Measurements from ENCODE around the gene RPL10.

The RPL10 gene

DNA sequence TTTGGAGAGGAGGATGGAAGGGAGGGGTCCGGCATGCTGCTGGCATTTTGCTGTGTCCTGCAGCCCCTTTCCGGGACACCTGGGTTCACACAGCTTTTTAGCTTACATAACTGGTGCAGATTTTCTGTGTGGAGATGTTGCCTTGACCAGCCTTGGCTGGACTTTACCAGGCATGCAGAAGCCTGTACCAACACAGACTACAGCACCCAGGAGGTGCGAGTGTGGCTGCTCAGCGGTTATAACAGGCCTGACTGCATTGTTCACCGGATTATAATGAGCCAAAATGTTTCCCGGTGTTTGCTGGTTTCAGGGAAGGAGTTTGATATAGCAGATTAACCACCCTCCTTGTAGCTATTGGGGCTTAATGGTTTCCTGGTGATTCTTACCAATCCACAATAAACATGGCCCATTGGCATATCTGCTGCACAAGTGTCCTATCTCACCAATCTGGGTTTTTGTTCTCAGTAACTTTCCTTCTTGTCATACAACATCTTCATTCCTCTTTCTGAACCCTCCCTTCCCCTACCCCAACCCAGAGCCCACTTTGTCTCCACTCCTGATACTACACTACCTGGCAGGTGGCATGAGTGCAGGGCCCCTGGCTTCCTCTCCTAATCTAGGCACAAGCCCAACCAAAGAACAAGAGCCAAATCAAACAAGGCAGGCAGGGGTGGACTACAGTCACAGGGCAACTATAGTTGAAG, 3.9 kb downstream of the RPL10 start:
- no peak for DNase-seq

DNA sequence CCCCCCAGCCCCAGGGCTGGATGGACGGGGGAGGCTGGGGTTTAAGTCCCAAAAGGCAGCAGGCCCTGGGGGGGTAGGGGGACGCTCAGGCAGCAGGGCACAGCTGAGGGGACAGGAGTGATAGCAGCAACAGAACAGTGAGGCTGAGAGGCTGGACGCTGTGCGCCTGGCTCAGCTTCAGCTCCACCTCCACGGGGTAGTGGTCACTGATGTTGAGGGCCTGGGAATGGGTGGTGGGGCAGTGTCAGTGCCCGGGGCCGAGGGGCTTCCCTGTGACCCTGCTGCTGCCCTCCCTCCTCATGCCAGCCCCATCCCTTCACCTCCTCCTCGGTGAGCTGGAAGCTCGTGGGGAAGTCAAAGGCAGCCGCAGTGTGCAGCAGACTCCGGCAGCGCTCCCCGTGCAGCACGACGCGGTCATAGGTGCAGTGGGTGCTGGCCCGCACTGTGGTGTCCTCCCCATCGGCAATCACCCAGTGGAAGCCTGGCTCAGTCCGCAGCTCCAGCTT, 4.5 kb downstream of the RPL10 start:
- no peak for DNase-seq

DNA sequence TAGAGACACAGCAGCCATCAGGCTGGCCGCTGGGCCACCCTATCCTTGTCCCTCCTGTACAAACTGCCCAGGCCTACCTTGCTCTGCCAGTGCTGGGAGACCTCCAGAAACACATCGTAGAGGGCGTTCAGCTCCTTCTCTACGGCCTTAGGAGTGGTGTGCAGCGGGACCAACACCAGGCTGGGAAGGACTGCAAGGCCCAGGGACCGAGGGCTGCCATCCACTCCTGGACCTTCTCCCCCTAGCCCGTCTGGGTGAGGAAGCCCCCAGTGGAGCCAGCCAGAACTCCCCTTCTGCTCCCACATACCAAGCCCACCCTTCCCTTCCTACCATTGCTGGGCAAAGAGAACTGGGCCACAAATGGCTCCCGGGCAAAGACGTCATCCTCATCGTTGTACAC, 5.0 kb downstream of the RPL10 start:
- DNase-seq: no peak

DNA sequence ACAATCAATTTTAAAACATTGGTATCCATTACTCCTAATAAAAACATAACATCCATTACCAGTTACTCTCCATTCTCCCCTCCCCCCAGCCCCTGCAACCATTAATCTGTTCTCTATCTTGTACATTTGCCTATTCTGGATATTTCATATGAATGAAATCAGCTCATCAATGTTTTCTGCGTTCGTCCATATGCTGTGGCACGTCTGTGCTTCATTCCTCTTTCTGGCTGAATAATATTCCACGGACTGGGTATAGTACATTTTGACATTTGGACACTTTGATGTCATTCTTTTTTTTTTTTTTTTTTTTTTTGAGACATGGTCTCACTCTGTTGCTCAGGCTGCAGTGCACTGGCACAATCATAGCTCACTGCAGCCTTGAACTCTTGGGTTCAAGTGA, 5.7 kb downstream of the RPL10 start:
- no peak for DNase-seq

DNA sequence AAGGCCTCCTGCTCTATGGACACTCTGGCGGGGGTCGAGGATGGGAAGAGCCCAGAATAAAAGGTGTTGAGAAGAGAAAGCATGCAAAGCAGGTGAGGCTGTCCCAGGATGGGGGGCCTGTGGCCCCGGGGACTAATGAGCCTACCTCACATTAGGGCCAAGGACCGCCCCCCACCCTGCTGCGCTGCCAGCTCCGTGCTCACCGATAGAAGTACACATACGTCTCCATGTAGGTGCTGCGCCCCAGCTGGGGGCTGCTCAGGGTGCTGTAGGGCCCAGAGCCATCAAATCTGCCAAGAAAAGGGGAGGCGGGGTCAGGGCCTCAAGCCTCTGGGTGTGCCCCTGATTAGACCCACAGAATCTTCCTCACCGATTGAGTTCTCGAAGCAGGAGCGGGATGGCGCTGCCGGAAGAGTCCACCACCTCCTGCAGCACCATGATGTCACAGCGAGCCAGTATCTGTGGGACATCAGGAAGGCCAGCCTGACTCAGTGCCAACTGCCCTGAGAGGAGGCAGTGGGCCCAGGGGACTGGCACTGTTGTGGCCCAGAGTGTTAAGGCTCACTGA, 6.5 kb downstream of the RPL10 start:
- no peak for DNase-seq

DNA sequence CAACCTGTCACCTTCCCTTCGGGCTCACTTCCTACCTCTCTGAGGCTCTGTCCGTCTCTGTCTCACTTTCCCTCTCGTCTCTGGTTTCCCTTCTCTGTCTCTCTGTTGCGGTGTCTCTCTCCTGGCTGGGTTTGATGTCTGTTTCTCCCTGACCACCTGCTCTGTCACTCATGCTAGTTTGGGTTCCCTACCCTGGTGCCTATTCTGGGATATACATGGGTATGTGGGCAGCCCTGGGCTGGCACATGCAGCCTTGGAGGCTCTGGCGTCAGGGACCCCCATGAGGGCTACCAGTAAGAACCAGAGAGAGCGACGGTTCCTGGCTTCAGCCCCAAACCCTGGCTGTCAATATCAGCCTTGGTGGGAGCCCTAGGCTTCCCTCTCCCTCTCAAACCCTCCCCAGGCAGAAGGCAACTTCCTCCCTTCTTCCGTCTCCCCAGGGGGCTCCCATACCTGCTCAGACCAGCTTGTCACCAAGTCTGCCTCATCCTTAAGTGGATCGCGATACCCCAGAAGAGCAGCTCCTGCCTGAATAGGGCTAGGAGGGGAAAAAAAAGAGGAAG, 10.6 kb downstream of the RPL10 start:
- DNase-seq: no peak

DNA sequence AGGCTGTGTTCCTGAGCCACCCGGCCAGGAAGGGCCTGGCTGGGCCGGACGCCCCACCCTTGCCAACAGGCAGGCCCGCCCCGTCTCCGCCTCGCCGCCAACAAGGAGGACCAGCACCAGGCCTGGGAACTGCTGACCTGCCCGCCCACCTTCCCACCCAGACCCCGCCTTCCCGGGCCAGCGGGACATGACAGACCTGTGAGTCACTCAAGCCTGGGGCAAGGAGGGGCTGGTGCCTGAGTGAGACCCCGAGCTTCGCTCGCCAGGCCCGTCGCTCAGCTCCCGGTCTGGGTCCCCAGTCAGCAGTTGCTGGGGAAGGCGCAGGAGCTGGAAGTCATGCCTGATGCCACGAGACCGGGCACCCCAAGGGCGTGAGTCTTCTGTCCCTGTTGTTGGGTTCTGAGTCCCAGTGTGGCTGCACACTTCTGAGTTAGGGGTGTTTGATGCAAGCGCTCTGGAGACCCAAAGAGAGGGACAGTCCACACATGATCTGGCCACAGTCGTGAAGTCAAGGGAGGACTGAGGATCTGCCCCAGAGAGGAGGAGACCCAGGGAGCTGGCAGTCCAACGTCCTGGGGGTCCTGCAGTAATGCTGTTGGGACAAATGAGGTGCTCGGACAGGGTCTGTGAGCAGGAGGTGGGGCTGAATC, 11.2 kb downstream of the RPL10 start, which contains the start of gene DNASE1L1:
Gene DNASE1L1 (minus strand): TSS at position 33 of the 650 bp plus-strand sequence. CDS start 3,686 bp downstream, outside the sequence.
- no peak for DNase-seq

DNA sequence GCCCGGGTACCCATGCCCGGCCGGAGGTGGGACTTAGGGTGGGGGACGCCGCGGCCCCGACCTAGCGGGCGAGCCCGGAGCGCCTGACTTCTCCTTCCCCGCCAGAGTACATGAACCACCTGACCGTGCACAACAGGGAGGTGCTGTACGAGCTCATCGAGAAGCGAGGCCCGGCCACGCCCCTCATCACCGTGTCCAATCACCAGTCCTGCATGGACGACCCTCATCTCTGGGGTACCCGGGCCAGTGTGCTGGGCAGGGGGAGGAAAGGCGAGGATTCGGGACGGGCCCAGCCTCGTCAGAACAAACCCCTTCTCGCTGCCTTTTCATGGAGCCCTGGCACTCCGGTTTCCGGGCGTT, 13.8 kb downstream of the RPL10 start:
- DNase-seq: peak; percentile 28 to 49

DNA sequence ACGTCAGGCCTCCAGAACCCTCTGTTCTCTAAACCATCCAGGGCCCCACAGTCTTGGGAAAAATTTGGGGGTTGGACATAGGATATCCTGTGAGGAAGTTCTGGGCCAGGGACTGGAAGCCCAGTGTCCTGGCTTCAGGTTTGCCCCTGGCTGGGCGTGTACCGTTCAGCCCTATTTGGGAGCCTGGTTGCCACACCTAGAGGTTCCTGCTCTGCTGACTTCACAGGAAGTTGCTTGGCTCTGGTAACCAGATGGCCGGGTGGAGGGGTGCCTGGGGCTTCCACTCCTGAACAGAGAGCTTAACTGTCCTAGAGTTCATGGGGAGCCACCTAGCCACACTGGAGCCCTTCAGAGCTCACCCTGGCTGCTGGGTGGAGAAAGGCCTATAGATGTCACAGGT, 14.3 kb downstream of the RPL10 start:
- DNase-seq: no peak

DNA sequence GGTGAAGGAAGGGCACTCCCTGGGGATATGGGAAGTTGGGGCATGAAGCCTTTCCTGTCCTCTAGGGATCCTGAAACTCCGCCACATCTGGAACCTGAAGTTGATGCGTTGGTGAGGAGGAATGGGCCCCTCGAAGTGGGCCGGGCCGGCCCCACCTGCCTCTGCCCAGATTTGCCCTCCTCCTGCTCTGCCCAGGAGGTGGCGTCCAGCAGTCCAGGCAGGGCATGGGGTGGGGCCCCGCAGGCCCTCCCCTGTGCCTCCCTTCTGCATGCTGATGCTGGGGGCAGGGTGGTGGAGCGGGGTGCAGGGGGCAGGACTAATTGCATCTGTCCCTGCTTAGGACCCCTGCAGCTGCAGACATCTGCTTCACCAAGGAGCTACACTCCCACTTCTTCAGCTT, 15.0 kb downstream of the RPL10 start:
- DNase-seq: no peak

DNA sequence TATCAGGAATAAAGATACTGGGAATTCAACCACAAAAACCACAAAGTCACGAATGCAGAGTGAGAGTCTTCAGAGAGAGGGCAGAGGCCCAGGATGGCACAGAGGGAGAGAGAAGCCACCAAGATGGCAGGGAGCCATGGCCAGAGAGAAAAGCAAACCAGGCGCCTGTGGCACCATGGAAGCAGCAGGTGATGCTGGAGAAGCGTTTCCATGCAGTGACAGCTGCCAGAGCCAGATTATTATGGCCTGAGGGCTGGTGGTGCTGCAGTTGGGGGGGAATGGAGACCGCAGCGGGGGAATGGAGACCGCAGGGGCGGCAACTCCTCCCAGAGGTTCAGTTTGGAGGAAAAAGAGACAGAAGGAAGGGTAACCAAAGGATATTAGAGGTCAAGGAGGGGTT, 19.0 kb downstream of the RPL10 start:
- DNase-seq: peak; percentile 15 to 55

DNA sequence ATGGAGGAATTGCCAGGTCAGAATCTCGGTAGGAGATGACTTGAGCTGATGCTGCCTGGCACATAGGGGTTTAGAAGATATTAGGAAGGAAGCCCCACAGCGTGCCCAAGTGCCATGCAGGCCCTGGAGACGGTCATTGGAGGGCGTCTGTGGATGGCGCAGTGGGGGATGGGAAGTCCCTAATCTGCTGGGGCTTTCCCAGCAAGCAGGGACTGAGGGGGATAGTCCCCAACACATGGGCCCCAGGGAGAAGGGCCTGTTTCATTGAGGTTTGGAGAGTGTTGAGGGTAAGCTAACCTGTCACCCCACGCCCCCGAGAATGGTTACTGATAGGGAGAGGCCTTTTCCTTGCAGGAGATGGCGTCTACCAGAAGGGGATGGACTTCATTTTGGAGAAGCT, 21.0 kb downstream of the RPL10 start:
- no peak for DNase-seq

DNA sequence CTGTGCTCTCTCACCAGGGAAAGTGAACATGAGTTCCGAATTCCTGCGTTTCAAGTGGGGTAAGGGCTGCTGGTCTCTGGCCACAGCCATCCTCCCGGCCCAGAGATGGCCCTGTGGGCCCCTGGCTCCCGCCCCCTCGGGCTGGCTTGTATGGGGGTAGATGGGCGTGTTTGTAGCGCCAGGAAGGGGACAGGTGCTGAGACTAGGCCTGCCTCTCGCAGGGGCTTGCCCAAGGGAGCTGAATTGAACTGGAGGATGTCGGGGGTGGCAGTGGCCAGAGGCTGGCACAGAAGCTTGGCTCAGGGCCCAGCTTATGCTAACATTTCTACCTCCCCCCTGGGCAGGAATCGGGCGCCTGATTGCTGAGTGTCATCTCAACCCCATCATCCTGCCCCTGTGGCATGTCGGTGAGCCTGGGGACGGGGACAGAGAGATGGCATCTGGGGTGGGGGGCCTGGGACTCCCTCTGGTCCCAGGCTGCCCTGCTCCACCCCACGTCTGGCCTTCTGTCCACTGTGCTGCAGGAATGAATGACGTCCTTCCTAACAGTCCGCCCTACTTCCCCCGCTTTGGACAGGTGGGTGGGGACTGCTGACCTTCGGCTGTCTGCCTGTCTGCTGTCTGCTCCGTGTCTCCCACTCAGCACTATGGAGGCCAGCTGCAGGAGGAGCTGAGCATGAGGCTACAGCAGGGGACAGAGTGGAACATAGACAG, 21.7 kb downstream of the RPL10 start:
- peak; percentile 15 to 53 for DNase-seq

DNA sequence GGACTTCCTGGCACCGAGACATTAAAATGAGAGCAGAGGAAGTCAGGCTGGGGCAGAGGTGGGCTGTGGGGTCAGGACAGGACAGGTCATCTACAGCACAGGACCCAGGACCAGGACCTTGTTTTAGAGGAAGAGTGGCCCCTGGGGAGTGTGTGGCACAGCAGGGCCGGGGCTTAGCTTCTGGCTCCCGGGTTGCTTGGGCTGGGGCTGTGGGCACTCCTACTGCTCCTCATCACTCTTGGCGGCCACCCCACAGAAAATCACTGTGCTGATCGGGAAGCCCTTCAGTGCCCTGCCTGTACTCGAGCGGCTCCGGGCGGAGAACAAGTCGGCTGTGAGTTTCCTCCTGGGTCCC, 22.2 kb downstream of the RPL10 start:
- DNase-seq: no peak

DNA sequence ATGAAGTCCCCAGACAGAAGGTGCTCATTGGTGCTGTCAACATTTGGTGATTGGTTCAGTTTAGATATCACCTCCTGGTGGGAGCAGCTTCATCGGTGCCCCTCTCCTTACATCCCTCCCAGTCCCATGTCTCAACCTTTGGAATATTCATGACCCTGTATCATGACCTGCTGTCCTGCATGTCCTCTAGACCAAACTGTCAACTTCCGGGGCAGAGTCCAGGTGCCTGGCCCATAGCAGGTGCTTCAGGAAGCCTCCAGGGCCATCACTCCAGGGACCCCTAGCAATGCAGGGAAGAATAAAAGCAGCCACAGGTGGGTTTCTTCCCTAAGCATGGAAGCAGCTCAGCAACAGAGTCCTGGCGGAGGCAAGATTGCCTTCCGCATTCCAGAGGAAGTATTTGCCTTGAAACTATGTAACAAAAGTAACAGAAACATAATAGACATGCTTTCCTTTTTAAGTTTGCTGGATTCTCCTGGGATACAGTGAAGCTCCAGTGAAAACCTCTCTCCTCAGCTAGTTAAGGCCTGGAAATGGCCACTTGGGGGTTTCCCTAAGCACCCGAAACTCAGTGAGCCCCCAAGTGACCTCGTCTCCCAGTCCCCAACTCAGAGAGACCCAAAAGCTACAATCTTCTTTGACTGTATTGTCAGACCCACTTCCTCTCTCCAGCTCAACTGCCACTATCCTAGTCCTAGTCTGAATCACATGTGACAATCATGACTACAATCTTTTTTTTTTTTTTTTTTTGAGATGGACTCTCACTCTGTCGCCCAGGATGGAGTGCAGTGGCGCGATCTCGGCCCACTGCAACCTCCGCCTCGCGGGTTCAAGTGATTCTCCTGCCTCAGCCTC, 29.0 kb downstream of the RPL10 start:
- DNase-seq: no peak

DNA sequence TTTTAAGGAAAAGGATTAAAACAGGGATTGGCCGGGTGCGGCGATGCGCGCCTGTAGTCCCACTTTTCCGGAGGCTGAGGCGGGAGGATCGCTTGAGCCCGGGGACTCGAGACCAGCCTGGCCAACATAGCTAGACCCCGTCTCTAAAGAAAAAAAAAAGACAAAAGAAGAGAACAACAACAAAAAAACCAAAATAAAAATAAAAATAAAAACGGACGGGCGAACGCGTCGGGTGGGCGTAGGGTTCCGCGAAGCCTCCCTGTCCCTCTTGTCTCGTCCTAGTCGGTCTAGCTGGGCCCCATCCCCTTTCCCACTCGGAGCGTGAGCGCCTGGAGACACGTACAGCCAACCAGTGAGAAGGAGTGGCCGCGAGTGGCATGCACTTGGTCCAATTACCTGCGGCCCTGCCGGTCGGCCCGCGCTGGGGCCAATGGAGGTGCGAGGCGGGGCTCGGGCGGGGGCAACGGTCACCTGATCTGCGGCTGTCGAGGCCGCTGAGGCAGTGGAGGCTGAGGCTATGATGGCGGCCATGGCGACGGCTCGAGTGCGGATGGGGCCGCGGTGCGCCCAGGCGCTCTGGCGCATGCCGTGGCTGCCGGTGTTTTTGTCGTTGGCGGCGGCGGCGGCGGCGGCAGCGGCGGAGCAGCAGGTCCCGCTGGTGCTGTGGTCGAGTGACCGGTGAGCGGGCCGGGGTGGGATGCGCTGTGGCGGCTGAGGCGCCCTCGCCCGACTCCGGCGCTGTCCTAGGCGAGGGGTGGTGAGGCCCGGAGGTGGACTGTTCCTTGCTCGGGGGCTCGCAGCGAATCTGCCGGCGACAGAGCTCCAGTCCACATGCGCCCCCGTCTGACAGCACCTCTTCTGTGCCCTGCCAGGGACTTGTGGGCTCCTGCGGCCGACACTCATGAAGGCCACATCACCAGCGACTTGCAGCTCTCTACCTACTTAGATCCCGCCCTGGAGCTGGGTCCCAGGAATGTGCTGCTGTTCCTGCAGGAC, 30.3 kb downstream of the RPL10 start, which contains the start of gene ATP6AP1:
Gene ATP6AP1 (plus strand): TSS at position 502 of the 996 bp plus-strand sequence. CDS start 16 bp downstream, at position 518.
- DNase-seq: peak; percentile 84 to 86

DNA sequence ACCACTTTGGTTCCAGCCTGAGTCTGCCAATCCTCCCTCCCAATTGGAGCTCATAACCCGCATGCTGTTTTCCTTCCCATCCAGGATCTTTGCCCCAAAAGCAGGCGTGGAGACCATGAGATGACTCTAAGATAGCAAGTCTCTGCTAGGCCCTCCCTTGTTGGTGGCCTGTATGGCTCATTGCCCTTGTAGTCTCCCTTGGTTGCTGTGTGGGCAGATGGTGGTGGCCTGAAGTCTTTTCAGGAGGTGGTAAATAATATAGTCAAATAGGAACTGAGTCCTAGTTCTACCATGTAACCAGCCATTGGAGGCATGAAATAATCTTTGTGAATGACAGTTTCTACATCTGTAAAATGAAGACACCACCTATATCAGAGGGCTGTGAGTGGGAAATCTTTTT, 31.5 kb downstream of the RPL10 start:
- no peak for DNase-seq

DNA sequence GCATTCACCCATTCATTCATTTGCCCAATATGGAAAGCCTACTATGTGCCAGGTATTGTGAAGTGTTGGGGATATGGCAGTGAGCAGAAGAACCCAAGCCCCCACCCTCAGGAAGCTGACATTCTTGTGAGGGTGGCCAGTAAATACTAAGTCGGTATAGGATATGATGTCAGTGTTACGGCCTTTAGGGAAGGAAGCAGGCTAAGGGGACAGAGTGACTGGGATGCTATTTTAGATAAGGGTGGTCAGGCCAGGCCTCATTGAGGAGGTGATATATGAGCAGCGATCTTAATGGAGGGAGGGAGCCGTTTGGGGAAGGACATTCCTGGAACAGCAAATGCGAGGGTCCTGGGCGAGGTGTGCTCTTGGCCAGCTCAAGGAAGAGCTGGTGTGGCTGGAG, 32.3 kb downstream of the RPL10 start:
- DNase-seq: no peak

DNA sequence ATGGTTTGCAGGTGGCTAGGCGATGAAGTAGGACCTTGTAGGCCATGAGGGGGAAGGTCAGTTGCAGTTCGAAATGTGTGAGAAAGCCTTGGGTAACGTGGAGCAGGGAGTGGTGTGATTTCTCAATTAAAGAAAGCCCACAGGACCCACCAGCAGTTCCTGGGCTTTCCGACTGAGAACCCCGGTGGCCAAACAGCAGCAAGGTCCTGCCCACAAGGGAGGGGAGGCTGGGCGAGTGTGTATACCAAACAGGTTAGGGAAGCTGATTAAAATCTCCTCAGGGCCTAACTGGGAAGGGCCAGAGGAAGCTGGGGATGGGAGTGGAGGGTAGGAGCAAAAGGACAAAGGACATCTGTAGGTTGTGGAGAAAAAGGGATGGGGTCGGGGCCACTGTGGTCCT, 32.7 kb downstream of the RPL10 start:
- no peak for DNase-seq

DNA sequence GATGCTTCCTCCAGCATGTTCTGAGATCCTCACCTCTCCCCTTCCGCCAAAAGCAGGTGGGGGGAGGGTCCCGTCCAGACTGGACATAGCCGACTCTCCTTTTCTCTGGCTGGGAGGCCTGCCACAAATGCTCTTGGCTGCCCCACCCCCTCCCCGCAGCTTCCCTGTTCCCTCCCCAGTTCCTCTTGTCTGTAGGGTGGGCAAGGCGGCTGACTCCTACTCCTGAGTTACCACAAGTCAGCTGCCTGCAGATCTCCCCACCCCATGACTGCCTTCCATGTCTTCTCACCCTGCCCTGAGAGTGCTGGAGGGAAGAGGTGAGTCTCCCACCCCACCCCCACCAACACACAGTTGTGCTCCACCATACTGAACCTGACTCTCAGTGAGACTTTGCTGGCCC, 33.2 kb downstream of the RPL10 start:
- no peak for DNase-seq

DNA sequence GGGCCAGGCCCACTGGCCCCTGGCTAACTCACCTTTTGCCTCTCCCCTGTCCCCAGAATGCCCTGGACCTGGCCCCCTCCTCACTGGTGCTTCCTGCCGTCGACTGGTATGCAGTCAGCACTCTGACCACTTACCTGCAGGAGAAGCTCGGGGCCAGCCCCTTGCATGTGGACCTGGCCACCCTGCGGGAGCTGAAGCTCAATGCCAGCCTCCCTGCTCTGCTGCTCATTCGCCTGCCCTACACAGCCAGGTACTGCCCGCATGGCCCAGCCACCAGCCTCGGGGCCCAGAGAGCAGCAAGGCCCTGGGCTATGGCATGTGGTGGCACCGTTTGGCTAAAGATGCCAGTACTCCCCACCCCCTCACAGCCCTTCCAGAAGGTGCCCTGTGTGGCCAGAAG, 34.0 kb downstream of the RPL10 start:
- no peak for DNase-seq
